PC-3 (cell line): Measurements from ENCODE around the gene HTR4.
A peak's percentile ranks its signal among the peaks of the same experiment; 100 is the strongest.

Source experiments
- EZH2 ChIP-seq: fragments of 300-600 bp; sonication (generic); IDR thresholded peaks from one replicate; pipeline ENCODE4 v1.6.1; 2017; ENCODE audit warnings: antibody characterized with exemption, mild to moderate bottlenecking, low read length; ENCODE audit not compliant: unreplicated experiment
- EZH2phosphoT487 ChIP-seq: fragments of 300-600 bp; sonication (generic); IDR thresholded peaks from 2 replicates; pipeline ENCODE4 v1.6.1; 2018; ENCODE audit warnings: mild to moderate bottlenecking, antibody characterized with exemption, low read length, borderline replicate concordance
- TF ChIP-seq, protein P1 (sequence below): fragments of 300-600 bp; sonication (generic); conservative IDR thresholded peaks from 2 replicates; pipeline ENCODE4 v1.5.1; 2017; ENCODE audit warnings: antibody characterized with exemption, low read depth, mild to moderate bottlenecking, low read length

- TF ChIP-seq, protein P1, sequence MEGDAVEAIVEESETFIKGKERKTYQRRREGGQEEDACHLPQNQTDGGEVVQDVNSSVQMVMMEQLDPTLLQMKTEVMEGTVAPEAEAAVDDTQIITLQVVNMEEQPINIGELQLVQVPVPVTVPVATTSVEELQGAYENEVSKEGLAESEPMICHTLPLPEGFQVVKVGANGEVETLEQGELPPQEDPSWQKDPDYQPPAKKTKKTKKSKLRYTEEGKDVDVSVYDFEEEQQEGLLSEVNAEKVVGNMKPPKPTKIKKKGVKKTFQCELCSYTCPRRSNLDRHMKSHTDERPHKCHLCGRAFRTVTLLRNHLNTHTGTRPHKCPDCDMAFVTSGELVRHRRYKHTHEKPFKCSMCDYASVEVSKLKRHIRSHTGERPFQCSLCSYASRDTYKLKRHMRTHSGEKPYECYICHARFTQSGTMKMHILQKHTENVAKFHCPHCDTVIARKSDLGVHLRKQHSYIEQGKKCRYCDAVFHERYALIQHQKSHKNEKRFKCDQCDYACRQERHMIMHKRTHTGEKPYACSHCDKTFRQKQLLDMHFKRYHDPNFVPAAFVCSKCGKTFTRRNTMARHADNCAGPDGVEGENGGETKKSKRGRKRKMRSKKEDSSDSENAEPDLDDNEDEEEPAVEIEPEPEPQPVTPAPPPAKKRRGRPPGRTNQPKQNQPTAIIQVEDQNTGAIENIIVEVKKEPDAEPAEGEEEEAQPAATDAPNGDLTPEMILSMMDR, result peak; percentile 97
- TF ChIP-seq EZH2 (no peak), EZH2phosphoT487 (no peak)
Observed at GRCh38 chr5:148443998-148444397, 210.3 kb downstream of the HTR4 start.
